Measurements from ENCODE around the gene CPLANE2. TPM values are rescaled to one million over a fixed set of nuclear protein-coding genes. Genes with fewer than 3 reads are reported as not detected.

Gene CPLANE2
- total RNA-seq, 1 experiment from 2014 or later = 6.3 TPM

- H3K4me3 Mint-ChIP-seq = no peak overlapping the region
- Histone ChIP-seq H3K27ac (ENCODE audit: insufficient read length, low read depth, low read length) (no peak overlapping the region), H3K56ac (ENCODE audit: insufficient read length, low read depth, low read length) (no peak overlapping the region), H4K20me1 (ENCODE audit: control insufficient read depth, insufficient read depth, insufficient read length) (no peaks in the 10 kb centered on the region), H3K4ac (ENCODE audit: low read depth, low read length) (no peak overlapping the region), H2BK12ac (ENCODE audit: insufficient read length, low read depth, low read length) (no peak overlapping the region), H2BK15ac (ENCODE audit: low read depth, low read length) (no peak overlapping the region), H3K27me3 (ENCODE audit: insufficient read depth, low read length) (no peaks in the 10 kb centered on the region), H2AFZ (ENCODE audit: low read length) (no peak overlapping the region), H3K18ac (ENCODE audit: insufficient read length, low read depth, low read length) (no peak overlapping the region), H4K5ac (ENCODE audit: insufficient read length, low read depth, low read length) (no peak overlapping the region), H3K79me2 (ENCODE audit: insufficient read depth, low read length) (no peaks in the 10 kb centered on the region), H3T11ph (ENCODE audit: low read length) (no peak overlapping the region), H2BK120ac (ENCODE audit: low read depth, low read length, poor library complexity, severe bottlenecking) (no peak overlapping the region), H4K91ac (ENCODE audit: insufficient read length, low read depth, low read length) (no peak overlapping the region), H4K8ac (replicated peaks; ENCODE audit: insufficient read length, low read depth, low read length) (no peak overlapping the region), H3K14ac (ENCODE audit: insufficient read depth, low read length) (no peak overlapping the region; the same call in 1 of the 2 replicates), H3K9me3 (ENCODE audit: control insufficient read depth, low read depth, low read length) (no peaks in the 10 kb centered on the region), H3K23ac (ENCODE audit: insufficient read length, low read depth, low read length) (no peak overlapping the region), H2BK20ac (ENCODE audit: low read depth, low read length, poor library complexity, severe bottlenecking) (no peak overlapping the region), H2BK5ac (ENCODE audit: insufficient read length, low read length) (no peak overlapping the region), H3K9ac (ENCODE audit: extremely low read depth, insufficient read length, low read length) (no peak overlapping the region), H3K4me2 (ENCODE audit: insufficient read depth, insufficient read length, low read length) (no peak overlapping the region), H3K4me1 (ENCODE audit: insufficient read depth, low read length) (no peaks in the 10 kb centered on the region), H3K23me2 (ENCODE audit: insufficient read length, low read depth, low read length, poor library complexity, severe bottlenecking) (no peaks in the 10 kb centered on the region), H3K79me1 (ENCODE audit: insufficient read depth, low read depth, low read length, poor library complexity, severe bottlenecking) (no peaks in the 10 kb centered on the region), H2AK5ac (ENCODE audit: insufficient read length, low read length) (no peak overlapping the region)
- no peak overlapping the region for H3K27ac Mint-ChIP-seq
- H3K27me3 Mint-ChIP-seq (ENCODE audit: low read depth) = peaks cover 9% of the 10 kb centered on the region
- no CpG with 5 or more reads among the region's 6 CpGs for WGBS (ENCODE audit: extremely low coverage, insufficient read length, low lambda C conversion rate)
- 0 out of 4 replicates have a peak, but pooled peaks cover 0 to 2% of the 10 kb centered on the region in 2 experiments for H3K4me1 Mint-ChIP-seq
- no peaks in the 10 kb centered on the region for H3K9me3 Mint-ChIP-seq
- no peak for TF ChIP-seq CTCF (conservative IDR thresholded peaks at IDR 0.05)
- no peak for DNase-seq
- no peaks in the 10 kb centered on the region for H3K36me3 Mint-ChIP-seq (ENCODE audit: insufficient read depth in 1 of 3, low read depth in 3 of 3)
Observed at GRCh38 chr1:16191916-16192546, 45.0 kb downstream of the CPLANE2 start.

Data from H9 (cell line).